HL-60 (cell line): ENCODE measurements around the gene CABP7.

Experiments used
- GABPA ChIP-seq: IDR thresholded peaks from 2 replicates; pipeline ENCODE4 v1.6.1; 2012; ENCODE audit warnings: low read depth
- POLR2AphosphoS5 ChIP-seq: IDR thresholded peaks from 2 replicates; pipeline ENCODE4 v1.6.1; 2012; ENCODE audit warnings: low read depth
- SPI1 ChIP-seq: IDR thresholded peaks from 2 replicates; pipeline ENCODE4 v1.6.1; 2012; ENCODE audit warnings: low read depth, mild to moderate bottlenecking, borderline replicate concordance
- TF ChIP-seq, protein P1 (sequence below): IDR thresholded peaks from one replicate; pipeline ENCODE4 v1.5.1; 2011; ENCODE audit warnings: low read length, control low read depth, inconsistent platforms; ENCODE audit not compliant: insufficient read depth

DNA sequence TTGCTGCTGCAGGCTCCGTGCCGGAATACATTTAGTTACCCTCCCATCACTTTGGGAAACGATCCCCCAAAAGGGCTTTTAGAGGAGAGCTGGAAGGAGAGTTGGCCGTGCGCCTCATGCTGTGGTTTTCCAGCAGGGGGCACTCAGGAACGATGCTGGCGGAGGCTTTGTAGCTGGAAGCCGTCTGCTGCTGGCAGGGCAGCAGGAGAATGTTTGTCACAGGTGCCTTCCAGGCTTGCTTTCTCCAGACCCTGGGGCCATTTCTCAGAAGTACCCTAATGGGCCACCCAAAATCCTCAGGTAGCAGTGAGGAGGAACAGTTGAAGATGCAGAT, 30.0 kb upstream of the CABP7 start:
- TF ChIP-seq POLR2AphosphoS5 = no peak
- TF ChIP-seq SPI1 = no peak
- TF ChIP-seq, protein P1, sequence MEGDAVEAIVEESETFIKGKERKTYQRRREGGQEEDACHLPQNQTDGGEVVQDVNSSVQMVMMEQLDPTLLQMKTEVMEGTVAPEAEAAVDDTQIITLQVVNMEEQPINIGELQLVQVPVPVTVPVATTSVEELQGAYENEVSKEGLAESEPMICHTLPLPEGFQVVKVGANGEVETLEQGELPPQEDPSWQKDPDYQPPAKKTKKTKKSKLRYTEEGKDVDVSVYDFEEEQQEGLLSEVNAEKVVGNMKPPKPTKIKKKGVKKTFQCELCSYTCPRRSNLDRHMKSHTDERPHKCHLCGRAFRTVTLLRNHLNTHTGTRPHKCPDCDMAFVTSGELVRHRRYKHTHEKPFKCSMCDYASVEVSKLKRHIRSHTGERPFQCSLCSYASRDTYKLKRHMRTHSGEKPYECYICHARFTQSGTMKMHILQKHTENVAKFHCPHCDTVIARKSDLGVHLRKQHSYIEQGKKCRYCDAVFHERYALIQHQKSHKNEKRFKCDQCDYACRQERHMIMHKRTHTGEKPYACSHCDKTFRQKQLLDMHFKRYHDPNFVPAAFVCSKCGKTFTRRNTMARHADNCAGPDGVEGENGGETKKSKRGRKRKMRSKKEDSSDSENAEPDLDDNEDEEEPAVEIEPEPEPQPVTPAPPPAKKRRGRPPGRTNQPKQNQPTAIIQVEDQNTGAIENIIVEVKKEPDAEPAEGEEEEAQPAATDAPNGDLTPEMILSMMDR = peak; percentile 67
- TF ChIP-seq GABPA = no peak
